Measurements from ENCODE around the gene TCF3.
"Not testable (repeated sequence)": the region's sequence is repeated elsewhere in the genome, so short reads cannot be mapped to it uniquely, and the experiment has no call there.

TCF3 gene

DNA sequence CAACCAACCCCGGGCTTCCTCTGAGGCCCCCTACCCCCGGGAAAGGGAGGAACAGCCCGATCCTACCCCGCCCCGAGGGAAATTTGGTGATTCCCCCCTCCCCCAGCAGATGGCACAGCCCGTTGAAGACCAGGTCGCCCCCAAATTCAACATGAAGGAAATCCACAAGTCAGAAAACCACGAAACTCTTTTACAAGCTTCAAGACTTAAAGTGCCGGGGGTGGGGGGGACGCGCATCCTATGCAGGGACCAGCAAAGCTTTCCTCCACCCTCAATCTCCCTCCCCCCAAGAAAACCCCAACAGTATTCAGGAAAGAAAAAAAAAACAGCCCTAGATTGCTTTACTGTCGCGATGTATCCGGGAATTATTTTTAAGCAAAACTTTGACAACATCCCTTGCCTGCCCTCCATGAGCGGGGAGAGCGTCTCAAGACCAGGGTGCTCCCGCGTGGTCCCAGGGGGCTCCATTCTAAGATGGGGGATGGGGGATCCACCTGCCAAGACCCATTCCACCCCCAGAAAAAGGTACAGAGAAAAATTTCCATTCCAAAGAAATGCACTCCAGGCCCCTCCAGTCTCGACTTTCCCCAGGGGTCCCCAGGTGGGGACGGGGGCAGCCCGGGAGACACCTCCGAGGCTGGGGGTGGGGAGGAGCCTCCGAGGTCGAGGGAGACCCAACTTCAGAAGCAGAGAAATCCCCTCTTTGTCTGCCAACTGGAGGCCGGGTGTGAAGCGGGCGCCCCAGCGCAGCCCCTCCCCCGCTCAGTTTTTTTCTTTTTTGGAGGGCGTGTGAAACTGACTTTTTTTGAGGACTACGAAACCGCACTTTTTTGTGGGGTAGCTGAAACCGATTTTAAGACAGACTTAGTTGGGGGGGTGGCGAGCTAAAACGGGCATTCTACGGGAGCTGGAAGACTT, 1.5 kb downstream of the TCF3 start:
- DNase-seq: no peak

DNA sequence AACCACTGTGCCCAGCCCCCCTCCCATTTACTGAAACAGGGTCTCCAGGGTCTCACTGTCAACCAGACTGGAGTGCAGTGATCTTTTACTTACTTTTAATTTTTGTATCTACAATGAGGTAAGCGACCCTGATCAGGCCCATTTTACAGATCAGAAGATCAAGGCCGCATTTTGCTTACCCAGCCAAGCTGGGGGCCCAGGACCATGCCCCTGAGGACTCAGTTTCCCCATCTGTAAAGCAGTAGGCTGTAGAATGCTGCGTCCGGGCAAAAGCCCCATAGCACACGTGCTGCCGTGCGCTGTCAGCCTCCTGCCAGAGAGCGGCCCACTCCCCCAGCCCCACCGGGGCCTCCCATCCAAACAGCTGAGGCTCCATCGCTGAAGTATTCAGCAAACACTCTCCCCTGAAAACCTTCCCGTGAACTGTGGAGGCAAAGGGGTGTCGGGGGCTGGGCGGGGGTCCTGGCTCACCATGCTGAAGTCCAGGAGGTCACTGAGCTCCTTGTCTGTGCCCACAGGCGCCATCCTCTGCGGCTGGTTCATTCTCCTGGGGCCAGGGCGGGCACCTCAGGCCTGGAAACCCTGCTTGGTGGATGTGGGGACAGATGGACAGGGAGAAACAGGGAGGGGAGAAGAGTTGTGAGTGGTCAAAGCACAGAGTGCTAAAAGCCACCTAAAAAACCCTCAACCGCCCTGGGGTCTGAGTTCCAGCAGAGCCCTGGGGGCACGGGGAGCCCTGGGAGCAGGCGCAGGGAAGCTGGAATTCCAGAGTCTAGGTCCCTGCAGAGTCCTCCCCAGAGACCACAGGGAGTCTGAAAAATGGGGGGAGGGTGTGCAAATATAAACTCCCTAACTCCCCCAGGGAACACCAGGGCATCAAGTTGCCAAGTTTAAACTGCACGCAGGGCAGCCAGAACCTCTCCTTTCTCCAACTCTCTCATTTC, 2.4 kb downstream of the TCF3 start:
- DNase-seq: no peak

DNA sequence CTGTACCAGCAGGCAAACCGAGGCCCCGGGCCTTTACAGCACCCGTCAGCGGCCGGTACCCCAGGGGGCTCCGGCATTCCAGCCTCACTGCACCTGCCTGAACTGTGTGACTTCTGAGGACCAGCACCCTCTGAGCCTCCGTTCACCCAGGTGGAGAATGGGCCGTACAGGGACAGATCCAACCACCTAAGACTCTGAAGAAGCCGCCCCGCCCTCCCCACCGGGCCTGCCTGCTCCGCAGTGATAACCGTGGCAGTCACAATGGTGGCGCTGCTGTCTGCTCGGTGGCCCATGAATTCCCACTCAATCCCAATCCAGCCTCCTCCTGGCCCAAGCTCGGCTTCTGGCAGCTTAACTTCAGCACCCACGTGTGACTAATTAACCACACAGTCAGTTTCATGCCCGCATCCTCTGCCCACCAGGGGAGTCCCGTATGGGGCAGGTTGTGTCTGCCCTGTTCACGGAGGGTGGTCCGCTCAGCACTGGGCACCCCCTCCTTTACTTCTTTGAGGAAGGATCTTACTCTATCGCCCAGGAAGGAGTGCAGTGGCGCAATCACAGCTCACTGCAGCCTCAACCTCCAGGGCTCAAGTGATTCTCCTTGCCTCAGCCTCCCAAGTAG, 3.4 kb downstream of the TCF3 start:
- DNase-seq: no peak

DNA sequence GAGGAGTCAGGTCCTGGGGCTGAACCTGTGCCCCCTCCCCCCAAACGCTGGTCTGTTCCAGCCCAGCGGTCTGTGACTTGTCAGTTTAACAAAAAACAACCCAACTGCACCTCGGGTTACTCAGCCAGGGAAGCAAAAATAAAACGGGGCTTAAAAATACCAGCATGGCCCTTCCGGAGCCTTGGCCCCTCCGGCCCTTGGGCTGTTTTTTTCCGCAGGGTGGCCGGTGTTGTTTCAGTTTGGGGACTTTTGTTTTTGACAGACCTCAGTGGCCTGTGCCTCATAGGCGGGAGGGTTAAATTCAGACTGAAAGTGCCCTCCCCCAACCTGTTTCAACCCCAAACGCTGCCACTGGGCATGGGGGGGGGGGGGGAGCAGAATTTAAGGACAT, 4.0 kb downstream of the TCF3 start:
- no peak for DNase-seq

DNA sequence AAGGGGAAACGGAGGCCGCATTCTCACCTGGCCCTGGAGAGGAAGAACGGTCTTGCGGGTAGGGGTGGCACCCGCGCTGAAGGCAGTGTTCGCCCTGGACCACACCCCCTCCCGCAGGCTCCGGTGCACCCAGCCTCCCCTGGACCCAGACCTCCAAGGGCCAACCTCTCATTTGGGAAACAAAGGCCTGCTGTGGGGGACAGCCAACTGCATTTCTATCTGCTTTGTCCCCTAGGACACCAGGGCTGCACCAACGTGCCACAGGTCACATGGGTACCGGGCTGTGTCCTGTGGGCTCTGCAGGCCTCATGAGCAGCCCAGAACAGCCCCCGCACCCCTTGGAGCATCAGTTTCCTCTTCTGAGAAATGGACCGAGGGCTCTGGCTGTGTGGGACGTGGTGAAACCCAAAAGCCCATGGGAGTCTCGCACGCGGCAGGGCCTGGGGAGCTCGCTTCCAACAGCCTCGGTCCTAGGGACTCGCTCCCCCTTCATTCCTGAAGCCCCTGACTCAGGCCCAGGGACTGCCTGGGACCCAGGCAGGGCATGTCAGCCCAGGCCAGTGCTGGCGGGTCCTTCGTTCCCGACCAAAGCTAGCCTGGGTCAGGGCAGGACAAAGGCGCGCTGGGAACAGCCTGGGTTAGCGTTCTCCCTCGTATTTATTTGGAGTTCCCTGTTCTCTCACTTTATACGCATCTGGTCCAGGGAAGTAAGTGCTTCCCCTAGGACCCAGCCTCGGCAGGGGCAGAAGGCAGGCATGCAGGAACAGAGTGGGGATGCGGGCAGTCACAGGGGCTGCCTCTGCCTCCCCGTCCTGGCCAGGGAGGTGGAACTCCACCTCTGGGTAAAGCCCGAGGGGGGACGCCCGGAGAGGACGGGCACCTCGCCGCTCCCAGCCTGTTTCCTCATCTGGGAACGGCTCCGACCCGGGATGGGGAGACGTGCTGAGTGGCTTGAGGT, 4.6 kb downstream of the TCF3 start:
- no peak for DNase-seq

DNA sequence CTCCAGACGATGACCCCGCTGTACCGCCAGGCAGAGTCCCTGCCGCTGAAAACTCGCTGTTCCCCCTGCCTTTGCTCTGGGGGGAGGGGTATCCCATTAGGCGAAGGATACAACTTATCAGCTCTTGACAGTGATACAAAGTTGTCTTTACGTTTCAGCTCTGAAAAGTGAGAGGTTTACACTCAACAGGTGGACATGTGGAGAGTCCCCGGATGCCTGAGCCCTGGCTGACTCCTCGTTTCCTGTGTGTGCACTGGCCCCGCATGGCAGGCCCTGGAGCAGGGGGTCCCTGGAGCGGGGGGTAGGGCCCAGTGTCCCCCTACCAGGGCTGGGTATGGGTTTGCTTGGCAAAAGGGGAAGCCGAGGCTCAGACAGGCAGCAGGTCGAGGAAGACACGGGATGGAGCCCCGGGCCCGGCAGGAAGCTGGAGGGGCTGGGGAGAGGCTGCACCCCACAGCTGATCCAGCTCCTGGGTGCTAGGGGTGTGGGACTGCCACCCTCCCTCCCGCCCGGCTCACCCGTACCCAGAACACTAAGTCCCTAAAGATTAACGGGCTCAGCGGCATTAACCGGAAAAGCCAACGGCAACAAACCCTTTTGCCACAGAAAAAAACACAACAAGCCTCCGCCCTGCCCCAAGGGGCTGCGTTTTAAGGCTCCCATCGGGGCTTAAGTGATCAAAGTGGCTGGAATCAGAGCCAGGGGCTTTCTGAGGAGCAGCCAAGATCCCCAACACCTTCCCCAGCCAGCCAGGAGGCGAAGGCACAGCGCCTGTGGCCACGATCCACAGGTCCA, 5.6 kb downstream of the TCF3 start:
- DNase-seq: no peak

DNA sequence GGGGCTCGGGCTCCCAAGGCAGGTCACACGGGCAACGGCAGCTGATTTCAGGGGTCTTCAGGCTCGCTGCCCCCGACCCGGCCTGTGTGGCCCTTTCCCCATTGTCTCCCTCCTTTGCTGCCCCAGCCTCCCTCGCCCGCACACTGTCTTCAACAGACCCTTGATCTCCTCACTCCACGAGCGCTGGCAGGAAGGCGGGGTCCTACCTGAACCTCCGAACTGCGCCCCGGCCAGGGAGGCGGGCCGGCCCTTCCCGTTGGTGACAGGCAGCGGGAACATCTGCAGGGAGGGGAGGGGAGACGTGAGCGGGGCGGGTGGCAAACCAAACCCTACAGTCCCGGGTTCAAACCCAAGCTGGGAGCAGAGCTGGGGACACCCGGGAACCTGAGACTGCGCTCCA, 6.3 kb downstream of the TCF3 start:
- no peak for DNase-seq

DNA sequence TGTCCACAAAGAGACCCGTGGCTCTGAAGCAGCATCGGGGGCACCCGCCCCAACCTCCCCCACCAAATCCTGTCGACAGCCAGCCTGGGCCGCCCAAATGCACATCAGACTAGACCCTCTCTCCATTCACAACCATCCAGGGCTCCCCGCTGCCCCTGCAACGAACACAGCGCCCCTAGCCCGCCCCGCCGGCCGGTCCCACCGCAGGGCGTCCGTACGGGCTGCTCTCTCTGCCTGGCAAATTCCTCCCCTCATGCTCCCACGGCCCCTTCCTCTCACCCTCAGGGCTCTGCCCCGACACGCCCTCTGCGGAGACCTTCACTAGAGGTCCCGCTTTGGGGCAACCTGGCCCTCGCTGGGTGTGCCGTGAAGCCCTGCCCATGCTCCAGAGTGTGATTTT, 7.1 kb downstream of the TCF3 start:
- DNase-seq: no peak

DNA sequence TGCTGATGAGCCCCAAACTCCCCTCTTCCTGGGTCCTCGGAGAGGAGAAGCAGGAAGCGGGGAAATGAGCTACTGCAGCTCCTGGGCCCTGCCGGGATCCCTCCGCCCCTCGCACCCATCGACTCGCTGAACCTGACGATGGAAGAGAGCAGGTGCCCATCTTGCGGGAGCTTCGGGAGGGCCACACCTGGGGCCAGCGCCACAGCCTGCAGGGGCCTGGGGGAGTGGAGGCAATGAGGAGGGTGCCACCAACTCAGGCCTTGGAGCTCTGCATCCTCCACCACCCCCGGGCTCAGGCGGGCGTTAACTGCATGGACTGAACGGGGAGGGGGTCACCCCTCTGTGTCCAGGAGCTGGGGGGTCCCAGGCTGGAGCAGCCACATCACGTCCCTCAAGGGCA, 8.3 kb downstream of the TCF3 start:
- DNase-seq: no peak

DNA sequence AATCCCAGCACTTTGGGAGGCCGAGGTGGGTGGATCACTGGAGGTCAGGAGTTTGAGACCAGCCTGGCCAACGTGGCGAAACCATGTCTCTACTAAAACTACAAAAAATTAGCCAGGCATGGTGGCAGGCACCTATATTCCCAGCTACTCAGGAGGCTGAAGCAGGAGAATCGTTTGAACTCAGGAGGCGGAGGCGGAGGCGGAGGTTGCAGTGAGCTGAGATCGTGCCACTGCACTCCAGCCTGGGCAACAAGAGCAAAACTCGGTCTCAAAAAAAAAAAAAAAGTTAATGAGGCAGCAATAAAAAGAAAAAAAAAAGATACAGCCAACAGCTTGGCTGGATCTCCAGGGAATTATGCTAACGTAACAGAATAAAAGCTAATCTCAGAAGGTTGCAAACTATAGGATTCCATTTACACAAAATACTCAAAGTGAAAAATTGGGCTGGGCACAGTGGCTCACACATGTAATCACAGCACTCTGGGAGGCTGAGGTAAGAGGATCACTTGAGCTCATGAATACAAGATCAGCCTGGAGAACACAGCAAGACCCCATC, 11.4 kb downstream of the TCF3 start:
- not testable (repeated sequence) for DNase-seq

DNA sequence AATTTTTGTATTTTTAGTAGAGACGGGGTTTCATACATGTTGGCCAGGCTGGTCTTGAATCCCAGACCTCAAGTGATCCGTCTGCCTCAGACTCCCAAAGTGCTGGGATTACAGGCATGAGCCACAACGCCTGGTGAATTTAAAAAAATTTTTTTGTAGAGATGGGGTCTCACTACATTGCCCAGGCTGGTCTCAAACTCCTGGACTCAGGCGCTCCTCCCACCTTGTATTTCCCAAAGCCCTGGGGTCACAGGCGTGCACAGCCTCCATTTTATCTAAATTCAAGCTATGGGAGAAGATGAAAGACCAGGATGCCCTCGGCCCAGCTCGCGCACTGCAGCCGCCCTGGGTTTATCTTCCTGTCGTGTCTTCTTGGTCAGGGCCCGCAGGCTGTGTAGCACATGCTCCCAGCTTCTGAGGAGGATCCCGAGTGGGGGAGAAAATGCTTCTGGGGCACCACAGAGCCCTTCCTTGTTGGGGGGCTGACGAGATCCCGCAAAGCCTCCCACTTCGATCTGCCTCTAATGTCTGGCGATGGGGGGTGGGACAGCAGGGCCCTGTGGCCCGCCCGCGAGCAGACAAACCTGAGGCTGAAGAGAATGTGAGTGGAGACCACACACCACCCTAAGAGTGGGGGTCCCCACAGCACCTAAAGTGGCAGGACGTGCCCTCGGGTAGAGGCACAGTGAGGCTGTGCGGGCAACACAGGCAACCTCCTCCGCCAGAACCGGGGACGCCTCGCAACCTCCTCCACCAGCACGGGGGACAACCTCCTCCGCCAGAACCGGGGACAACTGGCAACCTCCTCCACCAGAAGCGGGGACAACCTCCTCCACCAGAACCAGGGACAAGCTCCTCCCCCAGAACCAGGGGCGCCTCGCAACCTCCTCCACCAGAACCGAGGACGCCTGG, 15.8 kb downstream of the TCF3 start:
- no peak for DNase-seq

DNA sequence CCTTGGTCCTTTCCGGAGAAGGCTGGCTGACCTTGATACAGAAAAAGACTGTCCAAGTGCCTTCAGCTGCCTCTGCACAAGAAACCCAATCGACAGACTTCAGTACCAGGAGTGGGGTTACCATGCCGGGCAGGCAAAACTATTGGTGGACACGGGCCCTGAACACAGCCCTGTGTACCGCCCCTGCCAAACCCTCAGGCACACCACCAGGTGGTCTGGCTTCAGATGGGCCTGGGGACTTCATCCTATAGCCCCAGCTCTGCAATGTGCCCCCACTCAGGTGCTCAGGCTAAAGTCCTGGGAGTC, 17.5 kb downstream of the TCF3 start:
- no peak for DNase-seq

DNA sequence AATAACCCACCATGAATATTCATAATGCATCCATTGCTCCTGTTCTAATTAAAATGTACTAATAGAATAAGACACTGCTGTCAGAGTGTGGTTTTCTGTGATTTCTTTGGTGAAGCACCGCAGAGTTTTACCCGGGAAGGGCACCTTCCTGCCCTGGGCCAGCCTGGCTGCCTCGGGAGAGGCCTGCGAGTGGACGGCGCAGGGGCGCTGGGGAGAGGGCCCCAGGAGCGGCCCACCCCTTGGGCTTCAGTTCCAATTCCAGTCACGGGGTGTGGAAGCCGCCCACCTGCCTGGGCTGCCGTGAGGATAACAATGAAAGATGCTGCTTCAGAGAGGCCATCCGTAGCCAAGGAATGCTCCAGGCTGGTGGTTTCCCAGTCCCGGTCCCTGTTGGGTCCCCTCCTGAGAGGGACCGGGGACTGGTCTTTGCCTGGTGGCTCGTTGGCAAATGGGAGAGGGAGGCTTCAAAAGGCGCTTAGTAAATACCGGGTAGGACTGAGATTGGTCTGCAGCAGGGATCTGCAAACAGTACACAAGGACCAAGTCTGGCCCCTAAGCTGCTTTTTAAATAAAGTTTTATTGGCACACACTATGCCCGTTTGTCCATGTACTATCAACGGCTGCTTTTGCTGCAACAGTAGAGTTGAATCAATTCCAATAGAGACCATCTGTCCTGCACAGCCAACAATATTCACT, 18.0 kb downstream of the TCF3 start:
- no peak for DNase-seq

DNA sequence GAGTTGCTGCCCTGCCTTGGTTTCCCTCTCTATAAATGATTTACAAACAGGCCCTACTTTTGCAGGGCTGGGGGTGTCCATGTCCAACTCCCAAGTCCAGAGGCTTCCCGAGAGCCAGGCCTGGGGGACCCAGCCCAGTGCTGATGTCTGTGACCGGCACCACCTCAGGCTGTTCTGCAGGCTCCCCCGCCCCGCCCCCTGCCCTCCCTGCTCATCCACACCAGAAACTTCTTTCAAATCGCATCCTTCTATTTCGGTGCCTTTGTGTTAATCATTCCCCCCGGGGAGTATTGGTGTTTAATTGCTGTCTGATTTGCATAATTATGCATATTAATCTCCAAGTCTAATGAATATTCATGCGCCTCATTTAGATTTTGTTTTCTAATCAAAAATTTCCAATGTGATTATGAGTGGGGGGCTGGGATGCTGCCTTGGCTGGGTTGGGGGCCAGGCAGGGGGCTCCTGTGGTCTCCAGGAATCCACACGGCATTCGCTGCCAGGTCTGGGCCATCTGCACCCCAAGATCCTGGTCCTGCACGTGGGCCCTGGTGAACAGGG, 19.1 kb downstream of the TCF3 start:
- DNase-seq: no peak

DNA sequence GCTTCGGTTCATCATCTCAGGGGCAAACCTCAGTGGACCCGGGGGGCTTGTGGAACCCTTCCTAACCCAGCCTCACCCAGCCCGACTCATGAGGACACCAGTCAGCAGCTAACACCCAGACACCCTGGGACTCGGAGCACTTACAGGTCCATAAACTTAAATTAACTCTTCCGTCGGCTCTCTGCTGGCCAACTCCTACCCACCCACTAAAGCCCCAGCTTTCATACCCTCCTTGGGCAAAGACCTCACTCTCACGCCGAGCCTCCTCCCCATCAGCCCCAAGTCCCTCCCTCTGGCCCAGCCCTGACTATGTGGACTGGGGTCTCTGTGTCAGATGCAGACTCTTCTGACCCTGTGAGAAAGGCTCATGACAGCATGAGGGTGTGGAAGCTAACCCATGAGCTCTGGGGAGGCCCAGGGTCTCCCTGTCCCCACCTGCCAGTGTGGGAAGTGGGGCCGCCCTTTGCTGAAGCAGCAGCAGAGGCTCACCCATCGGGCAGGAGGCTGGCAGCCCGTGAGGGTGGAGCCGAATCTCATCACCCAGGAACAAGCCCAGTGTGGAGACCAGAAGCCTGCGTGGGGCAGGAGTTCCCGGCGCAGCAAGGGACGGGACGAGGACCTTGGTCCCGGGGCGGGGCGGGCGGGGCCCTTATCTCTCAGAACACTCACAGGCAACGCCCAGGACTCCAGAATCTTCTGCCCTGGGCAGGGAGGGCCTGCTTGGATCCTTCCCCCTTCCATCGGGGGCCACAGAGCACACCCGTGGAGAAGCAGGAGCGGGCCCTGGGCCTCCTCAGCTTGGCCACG, 19.8 kb downstream of the TCF3 start:
- DNase-seq: no peak

DNA sequence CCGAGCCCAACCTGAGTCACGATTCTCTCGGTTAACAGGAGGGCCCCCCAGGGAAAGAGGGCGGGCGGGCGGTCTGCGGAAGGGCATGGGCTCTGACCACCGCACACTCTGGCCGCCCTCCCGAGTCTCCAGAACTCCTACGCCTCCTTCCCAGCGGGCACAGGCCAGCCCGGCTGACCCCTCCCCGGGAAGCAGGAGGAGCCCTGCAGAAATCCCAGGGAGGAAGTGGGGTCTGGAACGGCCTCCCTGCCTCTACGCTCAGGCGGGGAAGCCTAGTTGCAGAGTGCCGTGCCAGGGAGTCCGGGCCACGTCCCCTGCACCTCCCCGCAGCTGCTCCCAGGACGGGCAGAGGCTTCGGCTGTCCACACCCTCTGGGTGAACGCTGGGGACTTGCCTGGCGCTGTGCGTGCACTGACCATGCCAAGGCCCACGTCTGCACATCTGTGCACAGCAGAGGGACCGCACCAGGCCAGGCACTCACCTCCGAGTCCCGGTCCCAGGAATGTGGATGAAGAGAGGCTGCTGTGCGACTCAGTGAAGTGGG, 20.8 kb downstream of the TCF3 start:
- DNase-seq: no peak

DNA sequence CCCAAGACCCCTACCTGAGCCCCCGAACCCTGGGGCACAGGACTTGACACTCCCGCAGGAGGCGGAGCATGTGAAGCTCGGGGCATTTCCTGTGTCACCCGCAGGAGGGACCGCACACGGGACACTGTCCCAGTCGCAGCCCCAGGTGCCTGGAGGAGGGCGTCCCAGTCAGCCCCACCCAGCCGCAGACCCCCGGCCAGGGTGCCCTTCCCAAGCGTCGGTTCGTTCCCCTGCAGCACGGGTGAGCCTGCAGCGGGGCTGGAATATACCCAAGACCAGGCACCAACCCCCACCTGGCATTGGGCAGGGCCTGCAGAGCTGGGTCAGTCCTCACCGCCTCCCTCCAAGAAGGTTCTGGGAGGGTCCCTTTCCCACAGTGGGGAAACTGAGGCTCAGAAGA, 21.6 kb downstream of the TCF3 start:
- DNase-seq: no peak

DNA sequence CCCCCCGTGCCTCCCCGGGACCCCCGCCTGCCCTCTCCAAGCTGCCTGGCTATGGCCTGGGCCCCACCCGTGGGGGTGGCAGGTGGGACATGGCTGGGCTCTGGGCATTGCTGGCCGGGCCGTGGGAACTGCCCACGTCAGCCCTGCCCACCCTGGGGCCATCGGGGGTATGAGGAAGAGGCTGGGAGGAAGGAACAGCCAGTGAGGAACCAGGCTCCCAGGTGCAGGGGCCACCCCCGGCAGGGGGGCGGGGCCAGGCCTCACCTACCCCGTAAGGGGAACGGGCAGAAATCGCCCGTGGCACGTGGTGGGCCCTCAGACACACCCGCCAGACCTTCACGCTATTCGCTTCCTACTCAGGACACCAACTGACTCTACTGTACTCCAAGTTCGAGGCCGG, 22.4 kb downstream of the TCF3 start:
- no peak for DNase-seq
